ENCODE measurements around the gene CDK11A.

CDK11A gene

GRCh38 chr1:1758059-1758621 lies 34.0 kb upstream of the CDK11A start:
- Histone ChIP-seq H3K27ac (ENCODE audit: low read length) (no peak overlapping the region), H3K4me1 (ENCODE audit: insufficient read depth, low read length) (no peaks in the 10 kb centered on the region), H3K79me2 (ENCODE audit: insufficient read depth, low read length) (peaks cover 30% of the 10 kb centered on the region; the same call in 1 of the 2 replicates), H4K20me1 (ENCODE audit: insufficient read depth, low read length) (peaks cover 45% of the 10 kb centered on the region), H3K9ac (ENCODE audit: low read depth, low read length) (no peak overlapping the region), H3K27me3 (ENCODE audit: insufficient read depth, low read length, poor library complexity) (no peaks in the 10 kb centered on the region), H3K4me3 (ENCODE audit: low read depth in 1 of 2, low read length in 2 of 2) (no peak overlapping the region), H3K36me3 (ENCODE audit: insufficient read depth, low read length) (peaks cover 91% of the 10 kb centered on the region), H2AFZ (ENCODE audit: low read depth, low read length) (no peak overlapping the region), H3K9me3 (ENCODE audit: insufficient read depth, low read length, severe bottlenecking) (no peaks in the 10 kb centered on the region), H3K4me2 (ENCODE audit: insufficient read depth, low read length) (no peak overlapping the region)
- TF ChIP-seq EZH2 (IDR thresholded peaks at IDR 0.05; ENCODE audit: borderline replicate concordance, low read depth, low read length, severe bottlenecking) (no peak), CTCF (IDR thresholded peaks at IDR 0.05; ENCODE audit: borderline replicate concordance, extremely low read depth, low read length, poor library complexity, severe bottlenecking) (no peak)
- DNase-seq = no peak
- ATAC-seq (ENCODE audit: insufficient read depth, low read depth) = no peak

- Histone ChIP-seq H3K9ac (ENCODE audit: low read depth, low read length) (no peak overlapping the region), H3K4me3 (ENCODE audit: low read depth in 1 of 2, low read length in 2 of 2) (no peak overlapping the region), H3K27me3 (ENCODE audit: insufficient read depth, low read length, poor library complexity) (no peaks in the 10 kb centered on the region), H3K4me2 (ENCODE audit: insufficient read depth, low read length) (no peak overlapping the region), H3K9me3 (ENCODE audit: insufficient read depth, low read length, severe bottlenecking) (no peaks in the 10 kb centered on the region), H3K4me1 (ENCODE audit: insufficient read depth, low read length) (no peaks in the 10 kb centered on the region), H3K79me2 (ENCODE audit: insufficient read depth, low read length) (peaks cover 26% of the 10 kb centered on the region; the same call in 1 of the 2 replicates), H4K20me1 (ENCODE audit: insufficient read depth, low read length) (peaks cover 45% of the 10 kb centered on the region), H3K36me3 (ENCODE audit: insufficient read depth, low read length) (peaks cover 90% of the 10 kb centered on the region), H3K27ac (ENCODE audit: low read length) (no peak overlapping the region), H2AFZ (ENCODE audit: low read depth, low read length) (no peak overlapping the region)
- ATAC-seq (ENCODE audit: insufficient read depth, low read depth) (no peak), DNase-seq (no peak)
- TF ChIP-seq CTCF (IDR thresholded peaks at IDR 0.05; ENCODE audit: borderline replicate concordance, extremely low read depth, low read length, poor library complexity, severe bottlenecking) = no peak
These were observed 33.4 kb upstream of the CDK11A start for GRCh38 chr1:1757422-1758058.

GRCh38 chr1:1756661-1757421 lies 32.7 kb upstream of the CDK11A start:
- ATAC-seq (ENCODE audit: insufficient read depth, low read depth) (no peak), DNase-seq (no peak)
- H4K20me1 ChIP-seq (ENCODE audit: insufficient read depth, low read length) = peaks cover 43% of the 10 kb centered on the region
- no peak overlapping the region for H3K9ac ChIP-seq (ENCODE audit: low read depth, low read length)
- no peaks in the 10 kb centered on the region for H3K9me3 ChIP-seq (ENCODE audit: insufficient read depth, low read length, severe bottlenecking)
- H3K4me3 ChIP-seq (ENCODE audit: low read depth in 1 of 2, low read length in 2 of 2) = no peak overlapping the region
- peaks cover 23% of the 10 kb centered on the region; the same call in 1 of the 2 replicates for H3K79me2 ChIP-seq (ENCODE audit: insufficient read depth, low read length)
- no peak overlapping the region for H2AFZ ChIP-seq (ENCODE audit: low read depth, low read length)
- no peak overlapping the region for H3K27ac ChIP-seq (ENCODE audit: low read length)
- H3K27me3 ChIP-seq (ENCODE audit: insufficient read depth, low read length, poor library complexity) = no peaks in the 10 kb centered on the region
- H3K36me3 ChIP-seq (ENCODE audit: insufficient read depth, low read length) = peaks cover 88% of the 10 kb centered on the region
- H3K4me1 ChIP-seq (ENCODE audit: insufficient read depth, low read length) = no peaks in the 10 kb centered on the region
- no peak overlapping the region for H3K4me2 ChIP-seq (ENCODE audit: insufficient read depth, low read length)
- TF ChIP-seq EZH2 (IDR thresholded peaks at IDR 0.05; ENCODE audit: borderline replicate concordance, low read depth, low read length, severe bottlenecking) = no peak

GRCh38 chr1:1755852-1756251 lies 31.7 kb upstream of the CDK11A start:
- Histone ChIP-seq H3K36me3 (ENCODE audit: insufficient read depth, low read length) (peaks cover 78% of the 10 kb centered on the region), H3K79me2 (ENCODE audit: insufficient read depth, low read length) (peaks cover 19% of the 10 kb centered on the region; the same call in 1 of the 2 replicates), H3K4me1 (ENCODE audit: insufficient read depth, low read length) (no peaks in the 10 kb centered on the region), H4K20me1 (ENCODE audit: insufficient read depth, low read length) (peaks cover 38% of the 10 kb centered on the region), H3K27ac (ENCODE audit: low read length) (no peak overlapping the region), H3K4me2 (ENCODE audit: insufficient read depth, low read length) (no peak overlapping the region), H3K4me3 (ENCODE audit: low read depth in 1 of 2, low read length in 2 of 2) (no peak overlapping the region), H3K9me3 (ENCODE audit: insufficient read depth, low read length, severe bottlenecking) (no peaks in the 10 kb centered on the region), H3K27me3 (ENCODE audit: insufficient read depth, low read length, poor library complexity) (no peaks in the 10 kb centered on the region), H2AFZ (ENCODE audit: low read depth, low read length) (no peak overlapping the region), H3K9ac (ENCODE audit: low read depth, low read length) (no peak overlapping the region)
- no peak for DNase-seq
- TF ChIP-seq EZH2 (IDR thresholded peaks at IDR 0.05; ENCODE audit: borderline replicate concordance, low read depth, low read length, severe bottlenecking) (no peak), CTCF (IDR thresholded peaks at IDR 0.05; ENCODE audit: borderline replicate concordance, extremely low read depth, low read length, poor library complexity, severe bottlenecking) (no peak)
- ATAC-seq (ENCODE audit: insufficient read depth, low read depth) = no peak
